PC-9 (cell line): ENCODE results near the gene HTR7.

Experiments used
- EZH2 ChIP-seq: fragments of 200-600 bp; sonication (generic); IDR thresholded peaks from 2 replicates; pipeline ENCODE4 v1.8.0; 2017; ENCODE audit warnings: antibody characterized with exemption, low read depth
- TF ChIP-seq, protein P1 (sequence below): fragments of 200-600 bp; sonication (generic); conservative IDR thresholded peaks from 2 replicates; pipeline ENCODE4 v1.6.1; 2017; ENCODE audit warnings: mixed run types, antibody characterized with exemption, mild to moderate bottlenecking, moderate library complexity

DNA sequence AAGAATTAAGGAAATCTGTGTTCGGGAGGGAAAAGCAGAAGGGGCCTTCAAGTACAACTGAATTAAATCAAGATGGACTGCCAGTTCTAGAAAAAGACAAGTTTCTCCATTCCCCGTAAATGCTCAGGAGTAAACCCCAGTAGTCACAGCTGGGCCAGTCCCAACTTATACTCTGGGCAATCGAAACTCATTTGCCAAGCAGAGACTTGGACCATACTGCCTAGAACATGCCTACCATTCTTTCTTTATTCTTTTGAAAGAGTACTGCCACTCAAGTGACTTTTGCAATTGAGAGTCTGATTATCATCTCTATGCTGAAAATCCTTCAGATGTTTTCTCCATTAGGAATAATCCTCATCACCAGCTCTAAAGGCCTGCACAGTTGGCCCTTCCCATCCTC, 35.4 kb upstream of the HTR7 start:
- TF ChIP-seq, protein P1, sequence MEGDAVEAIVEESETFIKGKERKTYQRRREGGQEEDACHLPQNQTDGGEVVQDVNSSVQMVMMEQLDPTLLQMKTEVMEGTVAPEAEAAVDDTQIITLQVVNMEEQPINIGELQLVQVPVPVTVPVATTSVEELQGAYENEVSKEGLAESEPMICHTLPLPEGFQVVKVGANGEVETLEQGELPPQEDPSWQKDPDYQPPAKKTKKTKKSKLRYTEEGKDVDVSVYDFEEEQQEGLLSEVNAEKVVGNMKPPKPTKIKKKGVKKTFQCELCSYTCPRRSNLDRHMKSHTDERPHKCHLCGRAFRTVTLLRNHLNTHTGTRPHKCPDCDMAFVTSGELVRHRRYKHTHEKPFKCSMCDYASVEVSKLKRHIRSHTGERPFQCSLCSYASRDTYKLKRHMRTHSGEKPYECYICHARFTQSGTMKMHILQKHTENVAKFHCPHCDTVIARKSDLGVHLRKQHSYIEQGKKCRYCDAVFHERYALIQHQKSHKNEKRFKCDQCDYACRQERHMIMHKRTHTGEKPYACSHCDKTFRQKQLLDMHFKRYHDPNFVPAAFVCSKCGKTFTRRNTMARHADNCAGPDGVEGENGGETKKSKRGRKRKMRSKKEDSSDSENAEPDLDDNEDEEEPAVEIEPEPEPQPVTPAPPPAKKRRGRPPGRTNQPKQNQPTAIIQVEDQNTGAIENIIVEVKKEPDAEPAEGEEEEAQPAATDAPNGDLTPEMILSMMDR = no peak
- TF ChIP-seq EZH2 = no peak
